NCI-H1105 treated with DMSO at 0.1 percent for 48 hours (cell line): Measurements from ENCODE around the gene DAPP1.
"Not testable (repeated sequence)": the region's sequence is repeated elsewhere in the genome, so short reads cannot be mapped to it uniquely, and the experiment has no call there.

Experiments
- DNase-seq: peaks from one replicate; lab custom pipeline; 2025; lab: John Stamatoyannopoulos, UW

The DAPP1 gene

GRCh38 chr4:99816545-99817308 lies at the start of gene DAPP1:
Gene DAPP1, plus strand, starts transcription at chr4:99816827. Its CDS starts 87 bp downstream, at chr4:99816914.
- DNase-seq = no peak

GRCh38 chr4:99770842-99771241 lies 45.8 kb upstream of the DAPP1 start:
- not testable (repeated sequence) for DNase-seq

GRCh38 chr4:99783940-99784339 lies 32.7 kb upstream of the DAPP1 start:
- no peak for DNase-seq

GRCh38 chr4:99784842-99785241 lies 31.8 kb upstream of the DAPP1 start:
- DNase-seq = no peak

- DNase-seq = peak; percentile 88
These were observed 25.6 kb upstream of the DAPP1 start for GRCh38 chr4:99790796-99791617.

GRCh38 chr4:99800332-99801004 lies 16.2 kb upstream of the DAPP1 start:
- DNase-seq = no peak

GRCh38 chr4:99801005-99801699 lies 15.5 kb upstream of the DAPP1 start:
- DNase-seq = no peak

GRCh38 chr4:99803566-99804101 lies 13.0 kb upstream of the DAPP1 start:
- DNase-seq = peak; percentile 1

- no peak for DNase-seq
These were observed 10.1 kb upstream of the DAPP1 start for GRCh38 chr4:99806545-99806944.

- DNase-seq = no peak
These were observed 9.0 kb upstream of the DAPP1 start for GRCh38 chr4:99807666-99808065.

- peak; percentile 1 for DNase-seq
These were observed 8.3 kb upstream of the DAPP1 start for GRCh38 chr4:99808260-99808857.

- DNase-seq = no peak
These were observed 7.3 kb upstream of the DAPP1 start for GRCh38 chr4:99809326-99809725.

- DNase-seq = no peak
These were observed 6.1 kb upstream of the DAPP1 start for GRCh38 chr4:99810536-99810935.

- no peak for DNase-seq
These were observed 5.5 kb upstream of the DAPP1 start for GRCh38 chr4:99811117-99811516.

- no peak for DNase-seq
These were observed 4.8 kb upstream of the DAPP1 start for GRCh38 chr4:99811850-99812249.

- DNase-seq = peak; percentile 76
These were observed 1.0 kb upstream of the DAPP1 start for GRCh38 chr4:99815597-99816011.

GRCh38 chr4:99817309-99817890 lies 773 bp downstream of the DAPP1 start:
- DNase-seq = no peak

GRCh38 chr4:99818661-99819060 lies 2.0 kb downstream of the DAPP1 start:
- DNase-seq = no peak

GRCh38 chr4:99821918-99822503 lies 5.4 kb downstream of the DAPP1 start:
- DNase-seq = no peak

GRCh38 chr4:99822734-99823133 lies 6.1 kb downstream of the DAPP1 start:
- no peak for DNase-seq
